OCI-LY7 (cell line): ENCODE results near the gene KLHDC8B. TPM values are rescaled to one million over a fixed set of nuclear protein-coding genes. Genes with fewer than 3 reads are reported as not detected.

ENCODE experiments used
- BruUV-seq: library from RNA; stranded (reverse); fragments of 400-500 nt; replicated peaks from 2 replicates; lab custom pipeline; 2021; lab: Mats Ljungman, UMichigan
- CTCF ChIA-PET: fragments of 300-600 bp; sonication (Branson Sonifier 250); formaldehyde crosslinking; loops from one replicate; lab custom pipeline; 2022; ENCODE audit warnings: antibody characterized with exemption; ENCODE audit not compliant: unreplicated experiment; lab: Charles Lee
- POLR2A ChIA-PET: fragments of 300-600 bp; sonication (Branson Sonifier 250); formaldehyde crosslinking; loops from one replicate; lab custom pipeline; 2022; ENCODE audit warnings: antibody characterized with exemption; lab: Charles Lee
- DNase-seq: peaks from one replicate; pipeline ENCODE4 v3.0.0-alpha.2; 2015; ENCODE audit warnings: low spot score
- H2AFZ ChIP-seq: fragments of 200-600 bp; sonication (generic), shearing (Covaris generic); 2 replicates; pipeline ENCODE4 v1.6.1; 2014; ENCODE audit warnings: mild to moderate bottlenecking, antibody characterized with exemption, low read length, moderate library complexity
- H3K27ac ChIP-seq: fragments of 200-600 bp; sonication (generic); 2 replicates; pipeline ENCODE4 v1.5.1; 2014; ENCODE audit warnings: mixed run types, low read depth, mild to moderate bottlenecking, moderate library complexity, low read length, inconsistent platforms; ENCODE audit not compliant: poor library complexity, severe bottlenecking
- H3K36me3 ChIP-seq: fragments of 200-600 bp; sonication (generic); 2 replicates; pipeline ENCODE4 v1.6.1; 2014; ENCODE audit warnings: mild to moderate bottlenecking, antibody characterized with exemption, low read length, moderate library complexity, mixed read lengths; ENCODE audit not compliant: insufficient read depth
- H3K4me1 ChIP-seq: fragments of 200-600 bp; sonication (generic); 2 replicates; pipeline ENCODE4 v1.5.1; 2014; ENCODE audit warnings: mild to moderate bottlenecking, low read length; ENCODE audit not compliant: insufficient read depth, poor library complexity, severe bottlenecking
- H3K4me2 ChIP-seq: fragments of 200-600 bp; sonication (generic); 2 replicates; pipeline ENCODE4 v1.6.1; 2014; ENCODE audit warnings: mild to moderate bottlenecking, low read length
- H3K4me3 ChIP-seq: fragments of 200-600 bp; sonication (generic); 2 replicates; pipeline ENCODE4 v1.5.1; 2014; ENCODE audit warnings: mild to moderate bottlenecking, low read depth, low read length; ENCODE audit not compliant: poor library complexity, severe bottlenecking
- H3K79me2 ChIP-seq: fragments of 200-600 bp; sonication (generic); 2 replicates; pipeline ENCODE4 v1.6.1; 2016; ENCODE audit warnings: low read depth, mild to moderate bottlenecking, low read length, moderate library complexity, mixed read lengths; ENCODE audit not compliant: insufficient read depth
- H3K9me2 ChIP-seq: fragments of 200-600 bp; sonication (generic); 2 replicates; pipeline ENCODE4 v1.6.1; 2016; ENCODE audit warnings: mild to moderate bottlenecking, low read length, mixed read lengths; ENCODE audit not compliant: insufficient read depth
- H3K9me3 ChIP-seq: fragments of 200-600 bp; sonication (generic); 2 replicates; pipeline ENCODE4 v1.6.1; 2014; ENCODE audit warnings: mild to moderate bottlenecking, mixed run types, low read length, mixed read lengths
- H4K20me1 ChIP-seq: fragments of 200-600 bp; sonication (generic); 2 replicates; pipeline ENCODE4 v1.6.1; 2014; ENCODE audit warnings: mild to moderate bottlenecking, antibody characterized with exemption, low read length, moderate library complexity, mixed read lengths; ENCODE audit not compliant: insufficient read depth
- CTCF ChIP-seq: fragments of 200-600 bp; sonication (generic); conservative IDR thresholded peaks from 2 replicates; pipeline ENCODE4 v1.5.1; 2014; ENCODE audit warnings: mild to moderate bottlenecking, antibody characterized with exemption, low read length, moderate library complexity, mixed read lengths
- EZH2phosphoT487 ChIP-seq: fragments of 200-600 bp; sonication (generic); IDR thresholded peaks from 2 replicates; pipeline ENCODE4 v1.6.1; 2018; ENCODE audit warnings: low read depth, borderline replicate concordance, mild to moderate bottlenecking, mixed run types, antibody characterized with exemption, low read length, moderate library complexity, mixed read lengths
- intact Hi-C: fragments of 100-400 bp; cut with micrococcal nuclease; formaldehyde crosslinking; loops from one replicate; pipeline ENCODE4 v1.10.0; 2022; ENCODE audit not compliant: unreplicated experiment
- total RNA-seq, 2 experiments: library from RNA; depleted of rRNA in 1 of 2; stranded (reverse); fragments of >200 nt in 1 of 2; shearing (Covaris generic) in 1 of 2; gene quantifications; 2 replicates each; pipeline ENCODE4 v1.2.3, GENCODE V29; 2014 to 2022

The KLHDC8B gene
- total RNA-seq, 2 experiments from 2014 or later: 0.69 to 0.91 TPM

- Histone ChIP-seq H3K9me2 (no peaks in the 10 kb centered on the region), H4K20me1 (no peaks in the 10 kb centered on the region), H3K27ac (no peak overlapping the region), H3K36me3 (no peaks in the 10 kb centered on the region), H3K79me2 (no peaks in the 10 kb centered on the region), H2AFZ (no peak overlapping the region), H3K9me3 (no peaks in the 10 kb centered on the region), H3K4me2 (no peak overlapping the region), H3K4me1 (no peaks in the 10 kb centered on the region), H3K4me3 (no peak overlapping the region)
- CTCF ChIA-PET: interaction anchor here (0.6 kb wide), 1 partner anchor 10 kb away, joined by 3 read pairs; no protein-coding TSS in a partner anchor
- DNase-seq: no peak
- no TSS peak for BruUV-seq
- TF ChIP-seq CTCF (no peak), EZH2phosphoT487 (no peak)
- POLR2A ChIA-PET: interaction anchor here (0.7 kb wide), 1 partner anchor 150 kb away, joined by 3 read pairs; no protein-coding TSS in a partner anchor
- intact Hi-C loops: no loop called here
Measured at GRCh38 chr3:49148159-49148558, 23.2 kb upstream of the KLHDC8B start.

- DNase-seq: no peak
- Histone ChIP-seq H3K4me2 (no peak overlapping the region), H4K20me1 (no peaks in the 10 kb centered on the region), H3K4me1 (no peaks in the 10 kb centered on the region), H3K4me3 (no peak overlapping the region), H2AFZ (no peak overlapping the region), H3K79me2 (no peaks in the 10 kb centered on the region), H3K36me3 (no peaks in the 10 kb centered on the region), H3K9me3 (no peaks in the 10 kb centered on the region), H3K27ac (no peak overlapping the region), H3K9me2 (no peaks in the 10 kb centered on the region)
- no TSS peak for BruUV-seq
- TF ChIP-seq EZH2phosphoT487: no peak
- intact Hi-C loops: no loop called here
- ChIA-PET POLR2A (no interaction called here), CTCF (no interaction called here)
Measured at GRCh38 chr3:49151610-49152009, 19.8 kb upstream of the KLHDC8B start.

GRCh38 chr3:49153349-49153912 lies 18.0 kb upstream of the KLHDC8B start:
- intact Hi-C loops: no loop called here
- DNase-seq: no peak
- TF ChIP-seq EZH2phosphoT487 (no peak), CTCF (no peak)
- ChIA-PET POLR2A (no interaction called here), CTCF (no interaction called here)
- H3K27ac ChIP-seq: no peak overlapping the region
- no peak overlapping the region for H2AFZ ChIP-seq
- no peak overlapping the region for H3K4me3 ChIP-seq
- no peaks in the 10 kb centered on the region for H3K4me1 ChIP-seq
- H3K36me3 ChIP-seq: no peaks in the 10 kb centered on the region
- BruUV-seq: no TSS peak
- H3K4me2 ChIP-seq: no peak overlapping the region
- no peaks in the 10 kb centered on the region for H3K79me2 ChIP-seq
- no peaks in the 10 kb centered on the region for H3K9me2 ChIP-seq
- H4K20me1 ChIP-seq: no peaks in the 10 kb centered on the region
- H3K9me3 ChIP-seq: no peaks in the 10 kb centered on the region
